ENCODE results near the gene AHDC1. TPM values are rescaled to one million over a fixed set of nuclear protein-coding genes. Genes with fewer than 3 reads are reported as not detected.

AHDC1 gene
- total and polyA plus RNA-seq, 2 of the 13 experiments (the other 11 are each of a cell fraction or from before 2014, with no cell fraction given): 1.0 to 2.7 TPM

DNA sequence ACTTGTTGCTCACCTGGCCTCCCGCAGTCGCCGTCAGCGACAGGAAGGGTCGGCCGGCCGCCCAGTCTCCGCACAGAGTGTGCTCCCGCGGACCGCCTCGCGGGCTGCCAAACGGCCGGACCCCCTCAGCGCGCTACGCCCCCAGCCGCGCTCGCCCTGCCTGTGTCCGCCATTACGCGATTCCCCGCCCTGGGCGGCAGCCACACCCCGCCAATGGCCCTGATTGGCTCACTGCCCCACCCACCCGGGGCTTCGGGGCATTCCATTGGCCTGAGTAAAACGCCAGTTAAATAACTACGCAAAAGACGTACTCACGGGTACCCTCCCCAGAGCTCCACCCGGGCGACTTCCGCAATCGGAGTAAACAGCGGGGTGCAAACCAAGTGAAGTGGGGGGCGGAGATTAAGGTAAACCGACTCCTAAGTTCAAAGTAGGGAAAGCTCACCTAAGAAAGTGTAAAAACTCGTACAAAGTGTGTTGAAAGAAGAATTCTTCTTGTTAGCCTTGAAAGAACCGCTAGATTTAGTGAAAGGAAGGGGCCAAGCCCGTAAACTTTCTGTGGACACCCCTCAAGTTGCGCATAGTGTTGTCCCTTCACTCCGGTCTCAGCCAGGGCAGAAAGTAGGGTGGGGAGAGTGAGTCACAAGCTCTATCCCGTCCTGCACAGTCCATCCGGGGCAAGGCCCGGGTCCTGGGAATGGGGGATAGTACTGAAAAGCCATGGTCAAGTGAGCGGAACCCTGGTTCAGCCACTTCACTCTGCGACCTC, 113.8 kb downstream of the AHDC1 start, which contains the start of gene WASF2 (continued):
- TF ChIP-seq, protein P1, sequence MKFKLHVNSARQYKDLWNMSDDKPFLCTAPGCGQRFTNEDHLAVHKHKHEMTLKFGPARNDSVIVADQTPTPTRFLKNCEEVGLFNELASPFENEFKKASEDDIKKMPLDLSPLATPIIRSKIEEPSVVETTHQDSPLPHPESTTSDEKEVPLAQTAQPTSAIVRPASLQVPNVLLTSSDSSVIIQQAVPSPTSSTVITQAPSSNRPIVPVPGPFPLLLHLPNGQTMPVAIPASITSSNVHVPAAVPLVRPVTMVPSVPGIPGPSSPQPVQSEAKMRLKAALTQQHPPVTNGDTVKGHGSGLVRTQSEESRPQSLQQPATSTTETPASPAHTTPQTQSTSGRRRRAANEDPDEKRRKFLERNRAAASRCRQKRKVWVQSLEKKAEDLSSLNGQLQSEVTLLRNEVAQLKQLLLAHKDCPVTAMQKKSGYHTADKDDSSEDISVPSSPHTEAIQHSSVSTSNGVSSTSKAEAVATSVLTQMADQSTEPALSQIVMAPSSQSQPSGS (CRISPR knock-in tag; IDR thresholded peaks at IDR 0.05): no peak
- TF ChIP-seq, protein P2, sequence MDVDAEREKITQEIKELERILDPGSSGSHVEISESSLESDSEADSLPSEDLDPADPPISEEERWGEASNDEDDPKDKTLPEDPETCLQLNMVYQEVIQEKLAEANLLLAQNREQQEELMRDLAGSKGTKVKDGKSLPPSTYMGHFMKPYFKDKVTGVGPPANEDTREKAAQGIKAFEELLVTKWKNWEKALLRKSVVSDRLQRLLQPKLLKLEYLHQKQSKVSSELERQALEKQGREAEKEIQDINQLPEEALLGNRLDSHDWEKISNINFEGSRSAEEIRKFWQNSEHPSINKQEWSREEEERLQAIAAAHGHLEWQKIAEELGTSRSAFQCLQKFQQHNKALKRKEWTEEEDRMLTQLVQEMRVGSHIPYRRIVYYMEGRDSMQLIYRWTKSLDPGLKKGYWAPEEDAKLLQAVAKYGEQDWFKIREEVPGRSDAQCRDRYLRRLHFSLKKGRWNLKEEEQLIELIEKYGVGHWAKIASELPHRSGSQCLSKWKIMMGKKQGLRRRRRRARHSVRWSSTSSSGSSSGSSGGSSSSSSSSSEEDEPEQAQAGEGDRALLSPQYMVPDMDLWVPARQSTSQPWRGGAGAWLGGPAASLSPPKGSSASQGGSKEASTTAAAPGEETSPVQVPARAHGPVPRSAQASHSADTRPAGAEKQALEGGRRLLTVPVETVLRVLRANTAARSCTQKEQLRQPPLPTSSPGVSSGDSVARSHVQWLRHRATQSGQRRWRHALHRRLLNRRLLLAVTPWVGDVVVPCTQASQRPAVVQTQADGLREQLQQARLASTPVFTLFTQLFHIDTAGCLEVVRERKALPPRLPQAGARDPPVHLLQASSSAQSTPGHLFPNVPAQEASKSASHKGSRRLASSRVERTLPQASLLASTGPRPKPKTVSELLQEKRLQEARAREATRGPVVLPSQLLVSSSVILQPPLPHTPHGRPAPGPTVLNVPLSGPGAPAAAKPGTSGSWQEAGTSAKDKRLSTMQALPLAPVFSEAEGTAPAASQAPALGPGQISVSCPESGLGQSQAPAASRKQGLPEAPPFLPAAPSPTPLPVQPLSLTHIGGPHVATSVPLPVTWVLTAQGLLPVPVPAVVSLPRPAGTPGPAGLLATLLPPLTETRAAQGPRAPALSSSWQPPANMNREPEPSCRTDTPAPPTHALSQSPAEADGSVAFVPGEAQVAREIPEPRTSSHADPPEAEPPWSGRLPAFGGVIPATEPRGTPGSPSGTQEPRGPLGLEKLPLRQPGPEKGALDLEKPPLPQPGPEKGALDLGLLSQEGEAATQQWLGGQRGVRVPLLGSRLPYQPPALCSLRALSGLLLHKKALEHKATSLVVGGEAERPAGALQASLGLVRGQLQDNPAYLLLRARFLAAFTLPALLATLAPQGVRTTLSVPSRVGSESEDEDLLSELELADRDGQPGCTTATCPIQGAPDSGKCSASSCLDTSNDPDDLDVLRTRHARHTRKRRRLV (CRISPR knock-in tag; IDR thresholded peaks at IDR 0.05): 0 out of 2 replicates have a peak, but pooled peaks have one; percentile 14
- TF ChIP-seq, protein P3, sequence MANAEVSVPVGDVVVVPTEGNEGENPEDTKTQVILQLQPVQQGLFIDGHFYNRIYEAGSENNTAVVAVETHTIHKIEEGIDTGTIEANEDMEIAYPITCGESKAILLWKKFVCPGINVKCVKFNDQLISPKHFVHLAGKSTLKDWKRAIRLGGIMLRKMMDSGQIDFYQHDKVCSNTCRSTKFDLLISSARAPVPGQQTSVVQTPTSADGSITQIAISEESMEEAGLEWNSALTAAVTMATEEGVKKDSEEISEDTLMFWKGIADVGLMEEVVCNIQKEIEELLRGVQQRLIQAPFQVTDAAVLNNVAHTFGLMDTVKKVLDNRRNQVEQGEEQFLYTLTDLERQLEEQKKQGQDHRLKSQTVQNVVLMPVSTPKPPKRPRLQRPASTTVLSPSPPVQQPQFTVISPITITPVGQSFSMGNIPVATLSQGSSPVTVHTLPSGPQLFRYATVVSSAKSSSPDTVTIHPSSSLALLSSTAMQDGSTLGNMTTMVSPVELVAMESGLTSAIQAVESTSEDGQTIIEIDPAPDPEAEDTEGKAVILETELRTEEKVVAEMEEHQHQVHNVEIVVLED (CRISPR knock-in tag; IDR thresholded peaks at IDR 0.05; ENCODE audit: borderline replicate concordance): peak; percentile 91
- TF ChIP-seq NFKBIZ (CRISPR knock-in tag; IDR thresholded peaks at IDR 0.05) (no peak), HNRNPK (IDR thresholded peaks at IDR 0.05; ENCODE audit: low read depth, low read length, poor library complexity, severe bottlenecking) (peak; percentile 60), ZNF577 (CRISPR knock-in tag; IDR thresholded peaks at IDR 0.05; ENCODE audit: borderline replicate concordance, low read depth) (no peak), PHF8 (CRISPR knock-in tag; IDR thresholded peaks at IDR 0.05) (peak; percentile 91), JARID2 (CRISPR knock-in tag; IDR thresholded peaks at IDR 0.05; ENCODE audit: insufficient replicate concordance) (no peak)
- TF ChIP-seq, protein P4, sequence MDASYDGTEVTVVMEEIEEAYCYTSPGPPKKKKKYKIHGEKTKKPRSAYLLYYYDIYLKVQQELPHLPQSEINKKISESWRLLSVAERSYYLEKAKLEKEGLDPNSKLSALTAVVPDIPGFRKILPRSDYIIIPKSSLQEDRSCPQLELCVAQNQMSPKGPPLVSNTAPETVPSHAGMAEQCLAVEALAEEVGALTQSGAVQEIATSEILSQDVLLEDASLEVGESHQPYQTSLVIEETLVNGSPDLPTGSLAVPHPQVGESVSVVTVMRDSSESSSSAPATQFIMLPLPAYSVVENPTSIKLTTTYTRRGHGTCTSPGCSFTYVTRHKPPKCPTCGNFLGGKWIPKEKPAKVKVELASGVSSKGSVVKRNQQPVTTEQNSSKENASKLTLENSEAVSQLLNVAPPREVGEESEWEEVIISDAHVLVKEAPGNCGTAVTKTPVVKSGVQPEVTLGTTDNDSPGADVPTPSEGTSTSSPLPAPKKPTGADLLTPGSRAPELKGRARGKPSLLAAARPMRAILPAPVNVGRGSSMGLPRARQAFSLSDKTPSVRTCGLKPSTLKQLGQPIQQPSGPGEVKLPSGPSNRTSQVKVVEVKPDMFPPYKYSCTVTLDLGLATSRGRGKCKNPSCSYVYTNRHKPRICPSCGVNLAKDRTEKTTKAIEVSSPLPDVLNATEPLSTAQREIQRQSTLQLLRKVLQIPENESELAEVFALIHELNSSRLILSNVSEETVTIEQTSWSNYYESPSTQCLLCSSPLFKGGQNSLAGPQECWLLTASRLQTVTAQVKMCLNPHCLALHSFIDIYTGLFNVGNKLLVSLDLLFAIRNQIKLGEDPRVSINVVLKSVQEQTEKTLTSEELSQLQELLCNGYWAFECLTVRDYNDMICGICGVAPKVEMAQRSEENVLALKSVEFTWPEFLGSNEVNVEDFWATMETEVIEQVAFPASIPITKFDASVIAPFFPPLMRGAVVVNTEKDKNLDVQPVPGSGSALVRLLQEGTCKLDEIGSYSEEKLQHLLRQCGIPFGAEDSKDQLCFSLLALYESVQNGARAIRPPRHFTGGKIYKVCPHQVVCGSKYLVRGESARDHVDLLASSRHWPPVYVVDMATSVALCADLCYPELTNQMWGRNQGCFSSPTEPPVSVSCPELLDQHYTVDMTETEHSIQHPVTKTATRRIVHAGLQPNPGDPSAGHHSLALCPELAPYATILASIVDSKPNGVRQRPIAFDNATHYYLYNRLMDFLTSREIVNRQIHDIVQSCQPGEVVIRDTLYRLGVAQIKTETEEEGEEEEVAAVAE (CRISPR knock-in tag; IDR thresholded peaks at IDR 0.05; ENCODE audit: borderline replicate concordance): peak; percentile 29; the same call in 1 of the 2 replicates
- TF ChIP-seq, protein P5, sequence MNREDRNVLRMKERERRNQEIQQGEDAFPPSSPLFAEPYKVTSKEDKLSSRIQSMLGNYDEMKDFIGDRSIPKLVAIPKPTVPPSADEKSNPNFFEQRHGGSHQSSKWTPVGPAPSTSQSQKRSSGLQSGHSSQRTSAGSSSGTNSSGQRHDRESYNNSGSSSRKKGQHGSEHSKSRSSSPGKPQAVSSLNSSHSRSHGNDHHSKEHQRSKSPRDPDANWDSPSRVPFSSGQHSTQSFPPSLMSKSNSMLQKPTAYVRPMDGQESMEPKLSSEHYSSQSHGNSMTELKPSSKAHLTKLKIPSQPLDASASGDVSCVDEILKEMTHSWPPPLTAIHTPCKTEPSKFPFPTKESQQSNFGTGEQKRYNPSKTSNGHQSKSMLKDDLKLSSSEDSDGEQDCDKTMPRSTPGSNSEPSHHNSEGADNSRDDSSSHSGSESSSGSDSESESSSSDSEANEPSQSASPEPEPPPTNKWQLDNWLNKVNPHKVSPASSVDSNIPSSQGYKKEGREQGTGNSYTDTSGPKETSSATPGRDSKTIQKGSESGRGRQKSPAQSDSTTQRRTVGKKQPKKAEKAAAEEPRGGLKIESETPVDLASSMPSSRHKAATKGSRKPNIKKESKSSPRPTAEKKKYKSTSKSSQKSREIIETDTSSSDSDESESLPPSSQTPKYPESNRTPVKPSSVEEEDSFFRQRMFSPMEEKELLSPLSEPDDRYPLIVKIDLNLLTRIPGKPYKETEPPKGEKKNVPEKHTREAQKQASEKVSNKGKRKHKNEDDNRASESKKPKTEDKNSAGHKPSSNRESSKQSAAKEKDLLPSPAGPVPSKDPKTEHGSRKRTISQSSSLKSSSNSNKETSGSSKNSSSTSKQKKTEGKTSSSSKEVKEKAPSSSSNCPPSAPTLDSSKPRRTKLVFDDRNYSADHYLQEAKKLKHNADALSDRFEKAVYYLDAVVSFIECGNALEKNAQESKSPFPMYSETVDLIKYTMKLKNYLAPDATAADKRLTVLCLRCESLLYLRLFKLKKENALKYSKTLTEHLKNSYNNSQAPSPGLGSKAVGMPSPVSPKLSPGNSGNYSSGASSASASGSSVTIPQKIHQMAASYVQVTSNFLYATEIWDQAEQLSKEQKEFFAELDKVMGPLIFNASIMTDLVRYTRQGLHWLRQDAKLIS (CRISPR knock-in tag; IDR thresholded peaks at IDR 0.05): no peak; the same call in 1 of the 2 replicates

All from HepG2 (cell line).